NCI-H1436 (cell line): ENCODE data around the gene FAM216A.
A peak's percentile ranks its signal among the peaks of the same experiment; 100 is the strongest.
"Not testable (repeated sequence)": the region's sequence is repeated elsewhere in the genome, so short reads cannot be mapped to it uniquely, and the experiment has no call there.

ENCODE experiments used
- DNase-seq: peaks from one replicate; lab custom pipeline; 2025; lab: John Stamatoyannopoulos, UW

The FAM216A gene, protein sequence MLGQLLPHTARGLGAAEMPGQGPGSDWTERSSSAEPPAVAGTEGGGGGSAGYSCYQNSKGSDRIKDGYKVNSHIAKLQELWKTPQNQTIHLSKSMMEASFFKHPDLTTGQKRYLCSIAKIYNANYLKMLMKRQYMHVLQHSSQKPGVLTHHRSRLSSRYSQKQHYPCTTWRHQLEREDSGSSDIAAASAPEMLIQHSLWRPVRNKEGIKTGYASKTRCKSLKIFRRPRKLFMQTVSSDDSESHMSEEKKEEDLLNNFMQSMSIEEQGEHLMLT

DNA sequence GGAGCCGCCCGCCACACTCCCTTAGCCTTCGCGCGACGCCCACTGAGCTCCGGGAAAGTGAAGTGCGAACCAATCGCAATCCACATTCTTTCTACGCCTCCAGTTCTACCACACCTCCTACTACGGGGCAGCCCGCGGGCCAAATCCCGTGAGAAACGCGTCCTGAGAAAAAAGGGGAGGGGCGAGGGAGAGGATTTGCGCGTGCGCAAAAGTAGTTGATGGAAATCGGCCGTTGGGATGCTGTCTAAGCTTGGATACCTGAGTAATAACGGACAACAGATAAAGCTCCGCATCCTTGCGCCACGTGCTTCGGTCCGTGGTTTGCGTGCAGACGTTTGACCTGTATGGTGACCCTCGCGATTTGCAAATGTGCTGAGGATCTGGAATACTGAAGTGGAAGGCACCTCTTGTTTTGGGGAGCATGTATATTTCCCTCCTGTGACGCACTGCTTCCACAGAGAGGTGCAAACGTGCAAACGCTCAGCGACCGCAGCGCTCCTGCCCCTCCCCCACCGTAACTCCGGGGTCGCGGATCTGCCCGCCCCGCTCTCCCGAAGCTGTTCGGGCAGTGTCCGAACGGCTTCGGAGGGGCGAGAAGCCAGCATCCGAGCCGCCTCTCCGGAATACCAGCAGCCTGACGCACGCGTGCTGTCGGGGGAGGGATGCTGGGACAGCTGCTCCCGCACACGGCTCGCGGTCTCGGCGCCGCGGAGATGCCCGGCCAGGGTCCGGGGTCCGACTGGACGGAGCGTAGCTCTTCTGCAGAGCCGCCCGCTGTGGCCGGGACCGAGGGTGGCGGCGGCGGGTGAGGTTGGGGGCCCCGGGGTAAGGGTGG is at the start of gene FAM216A, which contains the start of gene GPN3:
FAM216A (plus strand) TSS at position 632 of the 835 bp plus-strand sequence; CDS start at position 663, 31 bp downstream.
GPN3 (minus strand) TSS at position 44 of the 835 bp plus-strand sequence. CDS start 54 bp downstream, outside the sequence.
- DNase-seq = peak; percentile 98

DNA sequence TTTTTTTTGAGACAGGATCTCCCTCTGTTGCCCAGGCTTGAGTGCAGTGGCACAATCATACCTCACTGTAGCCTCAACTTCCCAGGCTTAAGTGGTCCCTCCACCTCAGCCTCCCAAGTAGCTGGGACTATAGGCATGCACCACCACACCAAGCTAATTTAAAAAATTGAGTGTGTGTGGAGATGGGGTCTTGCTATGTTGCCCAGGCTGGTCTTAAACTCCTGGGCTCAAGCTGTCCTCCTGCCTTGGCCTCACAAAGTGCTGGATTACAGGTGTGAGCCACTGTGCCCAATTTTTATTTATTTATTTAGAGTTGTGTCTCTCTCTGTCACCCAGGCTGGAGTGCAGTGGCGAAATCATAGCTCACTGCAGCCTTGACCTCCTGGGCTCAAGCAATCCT is 48.0 kb upstream of the FAM216A start:
- DNase-seq = not testable (repeated sequence)

DNA sequence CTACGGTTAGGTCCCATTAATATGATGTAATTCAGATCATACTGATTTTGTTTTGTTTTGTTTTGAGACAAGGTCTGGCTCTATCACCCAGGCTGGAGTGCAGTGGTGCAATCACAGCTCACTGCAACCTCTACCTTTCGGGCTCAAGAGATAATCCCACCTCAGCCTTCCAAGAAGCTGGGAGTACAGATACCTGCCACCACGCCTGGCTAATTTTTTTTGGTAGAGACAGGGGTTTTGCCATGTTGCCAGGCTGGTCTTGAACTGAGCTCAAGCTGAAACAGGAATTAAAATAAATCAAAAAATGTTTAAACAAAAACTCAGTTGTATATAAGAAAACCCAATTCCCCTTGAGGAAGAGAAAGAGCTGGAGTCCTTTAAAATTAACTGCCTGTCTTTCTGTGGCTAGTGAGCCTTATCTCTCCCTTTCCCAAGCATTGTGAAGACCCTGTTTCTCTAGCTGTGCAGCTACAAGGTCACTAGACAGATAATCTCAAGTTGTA is 47.4 kb upstream of the FAM216A start:
- no peak for DNase-seq

DNA sequence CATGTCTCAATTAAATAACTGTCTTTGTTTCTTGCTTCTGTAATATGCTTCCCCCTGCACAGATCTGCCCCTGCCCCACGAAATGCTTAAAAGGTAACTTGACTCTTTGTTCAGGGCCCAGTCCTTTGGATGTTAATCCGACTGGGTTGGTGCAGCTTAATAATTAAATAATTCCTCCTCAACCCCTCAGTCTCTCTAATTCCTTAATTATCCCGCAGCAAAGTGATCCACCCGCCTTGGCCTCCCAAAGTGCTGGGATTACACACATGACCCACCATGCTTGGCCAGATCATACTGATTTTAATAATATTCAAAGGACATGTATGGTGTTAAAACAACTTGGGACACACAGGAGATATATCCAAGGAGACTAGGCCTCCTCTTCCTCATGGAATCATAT is 46.9 kb upstream of the FAM216A start:
- no peak for DNase-seq

DNA sequence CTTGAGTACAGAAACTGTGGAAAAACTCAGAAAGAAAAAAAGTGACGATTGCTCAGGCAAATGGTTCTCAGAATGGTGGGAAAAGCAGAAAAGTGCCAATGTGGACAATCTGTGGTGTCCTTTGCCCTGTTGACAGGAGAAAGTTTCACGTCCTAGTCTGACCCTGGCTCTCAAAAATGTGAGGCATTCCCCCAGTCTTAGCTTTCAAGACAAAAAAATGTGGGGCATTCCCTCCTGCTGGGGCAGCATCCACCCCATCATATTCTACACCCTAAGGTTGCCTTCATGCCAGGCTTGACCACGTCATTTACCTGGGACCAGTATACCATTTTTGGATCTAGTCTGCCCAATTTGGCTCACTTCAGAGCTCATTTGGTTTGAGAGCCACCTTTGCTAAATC is 44.4 kb upstream of the FAM216A start:
- no peak for DNase-seq

DNA sequence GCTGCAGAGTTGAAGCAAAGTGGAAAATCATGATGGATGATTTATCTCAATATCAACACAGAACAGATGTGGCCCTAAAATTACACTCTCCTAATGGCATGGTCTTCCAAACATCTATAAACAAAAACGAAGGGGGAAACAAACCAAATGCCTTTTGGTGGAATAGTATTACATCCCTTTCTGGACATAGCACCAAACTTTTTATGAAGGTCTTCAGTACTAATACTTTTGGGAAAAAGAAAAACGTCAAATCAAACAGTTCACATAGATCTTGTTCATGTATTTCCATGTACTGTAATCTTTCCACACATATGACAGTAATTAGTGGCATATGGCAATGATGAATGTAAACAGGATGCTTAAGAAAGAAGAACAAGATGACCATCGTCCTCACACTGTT is 42.2 kb upstream of the FAM216A start:
- DNase-seq = no peak

DNA sequence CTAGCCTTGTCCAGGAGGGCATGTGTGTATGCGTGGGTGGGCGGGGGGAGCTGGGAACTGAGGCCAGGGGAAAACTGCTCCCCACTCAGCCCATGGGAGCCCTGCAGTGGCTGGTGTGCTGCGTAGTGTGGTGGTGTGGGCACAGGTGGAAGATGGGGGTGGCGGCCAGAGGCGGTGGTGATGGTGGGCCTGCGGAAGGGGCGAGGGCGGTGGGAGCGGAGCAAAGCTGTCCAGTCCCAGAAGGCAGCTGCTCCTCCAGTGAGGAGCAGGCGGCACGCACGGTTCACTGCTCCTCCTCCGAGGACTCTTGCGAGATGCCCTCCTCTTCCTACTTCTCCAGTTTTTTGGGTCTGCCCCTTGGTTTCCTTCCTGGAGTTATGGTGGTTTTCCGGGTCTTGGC is 39.0 kb upstream of the FAM216A start:
- not testable (repeated sequence) for DNase-seq

DNA sequence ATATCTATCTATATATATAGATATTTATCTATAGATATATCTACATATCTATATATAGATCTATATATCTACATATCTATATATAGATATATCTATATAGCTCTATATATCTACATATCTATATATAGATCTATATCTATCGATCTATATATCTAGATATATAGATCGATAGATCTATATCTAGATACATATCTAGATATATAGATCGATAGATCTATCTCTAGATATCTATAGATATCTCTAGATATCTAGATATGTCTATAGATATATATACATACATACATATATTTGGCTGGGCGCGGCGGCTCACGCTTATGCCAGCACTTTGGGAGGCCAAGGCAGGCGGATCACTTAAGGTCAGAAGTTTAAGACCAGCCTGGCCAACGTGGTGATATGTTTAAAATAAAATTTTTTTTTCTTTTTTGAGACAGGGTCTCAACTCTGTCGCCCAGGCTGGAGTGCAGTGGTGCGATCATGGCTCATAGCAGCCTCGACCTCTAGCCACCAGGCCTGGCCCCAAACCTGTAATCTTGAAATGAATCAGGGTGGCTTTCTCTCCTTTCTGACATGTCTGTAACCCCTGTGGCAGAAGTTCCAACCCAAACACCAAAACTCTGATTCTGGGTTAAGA is 36.6 kb upstream of the FAM216A start:
- no peak for DNase-seq

DNA sequence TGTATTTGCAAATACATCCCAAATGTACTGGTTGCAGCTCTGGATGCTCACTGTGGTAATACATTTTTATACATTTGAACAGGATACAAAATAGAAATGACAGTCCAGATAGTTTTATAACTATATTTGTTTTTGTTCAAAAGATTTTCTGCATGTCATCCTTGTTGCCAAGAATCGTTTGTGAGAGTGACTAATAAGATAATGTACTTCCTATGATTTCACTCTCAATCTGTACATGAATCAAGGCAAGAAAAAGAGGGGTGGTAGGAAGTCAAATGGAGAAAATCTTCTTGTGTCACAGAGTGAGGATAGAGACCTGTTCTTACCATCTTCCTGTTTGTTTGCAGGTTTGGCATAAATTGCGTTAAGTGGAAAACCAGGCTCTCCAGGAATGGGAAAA is 32.4 kb upstream of the FAM216A start:
- no peak for DNase-seq

DNA sequence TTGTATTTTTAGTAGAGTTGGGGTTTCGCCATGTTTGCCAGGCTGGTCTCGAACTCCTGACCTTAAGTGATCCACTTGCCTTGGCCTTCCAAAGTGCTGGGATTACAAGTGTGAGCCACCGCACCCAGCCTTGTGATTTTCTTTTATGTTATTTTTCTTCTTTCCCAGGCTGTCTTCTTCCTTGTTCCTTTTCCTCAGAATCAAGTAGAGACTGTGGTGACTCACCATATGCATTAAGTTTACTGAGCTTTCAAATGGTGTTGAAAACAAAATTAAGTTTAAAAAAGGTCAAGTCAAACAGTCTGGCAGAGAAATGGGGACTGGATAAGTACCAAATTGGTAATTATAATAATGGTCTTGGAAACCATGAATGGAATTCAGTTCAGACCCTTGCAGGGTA is 24.2 kb upstream of the FAM216A start:
- DNase-seq = no peak

DNA sequence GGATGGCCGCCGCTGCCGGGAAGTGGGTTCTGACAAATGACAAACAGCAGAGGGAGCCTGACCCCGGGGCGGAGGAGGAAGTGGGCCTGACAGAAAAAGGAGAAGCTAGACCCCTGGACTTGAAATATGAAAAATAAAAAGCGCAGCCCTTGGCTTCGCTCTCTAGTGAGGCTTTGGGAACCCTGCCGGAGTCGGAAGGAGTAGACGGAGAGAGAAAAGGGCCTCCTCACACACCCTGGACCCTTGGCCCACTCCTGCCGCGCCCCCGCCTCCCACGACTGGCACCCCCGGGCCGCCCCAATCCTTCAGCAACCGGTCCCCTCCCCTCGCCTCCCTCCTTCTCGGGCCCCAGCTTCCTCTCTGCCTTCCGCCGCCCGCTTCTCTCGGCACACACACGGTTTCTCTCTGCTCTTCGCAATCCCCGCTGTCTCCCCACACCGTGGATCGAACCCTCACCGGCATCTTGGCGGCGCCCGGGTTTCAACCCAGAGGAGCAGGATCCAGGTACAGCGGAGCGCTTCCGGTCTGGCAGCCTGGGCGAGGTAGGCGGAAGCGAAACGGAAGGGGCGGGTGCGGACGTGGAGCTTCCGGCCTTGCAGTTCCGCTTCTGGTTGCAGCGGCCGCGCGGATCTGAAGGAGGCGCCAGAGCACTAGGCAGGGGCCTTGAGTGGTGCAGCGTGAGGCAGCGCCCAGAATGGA is 18.7 kb upstream of the FAM216A start, which contains the start of gene ARPC3:
ARPC3 (minus strand) TSS at position 539 of the 699 bp plus-strand sequence; CDS start at position 462, 77 bp downstream.
- DNase-seq = peak; percentile 92

DNA sequence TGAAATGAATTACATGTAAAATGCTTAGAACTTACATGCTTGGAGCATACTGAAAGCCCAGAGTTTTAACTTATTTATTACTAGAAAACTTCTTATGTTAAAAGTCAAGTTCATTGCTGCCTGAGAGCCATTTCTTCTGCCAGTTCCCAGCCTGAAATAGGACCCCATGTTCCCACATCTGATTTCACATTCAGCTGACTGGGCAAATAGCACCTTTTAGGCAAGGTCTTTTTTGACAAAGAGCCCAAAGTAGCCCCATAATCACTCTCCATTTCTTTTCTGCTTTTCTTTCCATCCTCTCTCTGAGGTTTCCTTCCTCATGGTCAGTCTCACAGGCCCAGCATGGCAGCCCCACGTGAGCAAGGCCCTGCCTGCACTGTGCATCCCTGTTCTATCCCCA is 17.4 kb upstream of the FAM216A start:
- no peak for DNase-seq

DNA sequence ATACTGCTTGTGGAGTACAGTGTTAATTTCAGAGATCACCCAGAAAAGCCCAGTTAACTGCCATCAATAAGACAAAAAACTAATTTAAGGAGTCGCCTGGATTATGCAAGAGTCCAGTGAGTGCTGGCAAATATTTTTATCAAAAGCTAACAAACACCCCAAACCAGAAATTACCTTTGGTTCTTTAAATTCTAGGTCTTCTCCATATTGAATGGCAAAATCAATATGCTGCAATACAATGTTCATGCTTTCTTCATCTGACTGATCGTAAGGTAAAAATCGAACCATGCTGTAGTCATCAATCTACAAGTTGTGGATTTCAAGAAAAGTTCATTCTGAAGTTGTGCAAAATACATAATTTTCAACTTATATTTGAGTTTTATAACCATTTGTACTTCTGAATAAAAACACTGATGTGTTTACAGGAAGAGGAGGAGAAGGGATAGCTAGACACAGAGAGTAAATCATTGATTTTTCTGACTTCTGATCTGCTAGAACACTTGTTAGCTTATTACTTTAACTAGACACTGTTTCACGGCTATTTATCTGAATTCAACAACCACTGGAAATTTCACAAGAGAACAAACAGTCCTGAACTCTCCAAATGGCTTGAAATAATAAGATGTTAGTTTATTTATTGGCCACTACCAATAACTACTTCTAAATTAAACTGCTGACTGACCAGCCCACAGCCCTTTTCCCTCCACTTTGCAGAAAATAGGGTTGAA is 14.9 kb upstream of the FAM216A start:
- no peak for DNase-seq

DNA sequence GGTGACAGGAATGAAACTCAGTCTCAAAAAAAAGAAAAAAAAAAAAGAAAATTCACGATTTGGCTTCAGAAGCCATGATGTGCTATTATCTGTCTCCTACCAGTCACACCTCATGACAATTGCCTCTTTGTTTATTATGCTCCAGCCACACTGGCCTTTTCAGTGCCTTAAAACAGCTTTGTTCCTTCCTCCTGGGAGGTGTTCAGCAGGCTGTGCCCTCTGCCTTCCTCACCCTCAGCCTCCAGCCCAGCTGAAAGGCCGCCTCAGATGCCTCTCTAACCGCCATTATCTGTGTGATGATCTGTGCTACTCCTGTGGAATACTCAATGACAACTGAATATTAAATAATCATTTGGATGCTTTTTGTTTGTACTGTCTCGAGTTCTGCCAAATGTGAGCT is 9.9 kb upstream of the FAM216A start:
- DNase-seq = no peak

DNA sequence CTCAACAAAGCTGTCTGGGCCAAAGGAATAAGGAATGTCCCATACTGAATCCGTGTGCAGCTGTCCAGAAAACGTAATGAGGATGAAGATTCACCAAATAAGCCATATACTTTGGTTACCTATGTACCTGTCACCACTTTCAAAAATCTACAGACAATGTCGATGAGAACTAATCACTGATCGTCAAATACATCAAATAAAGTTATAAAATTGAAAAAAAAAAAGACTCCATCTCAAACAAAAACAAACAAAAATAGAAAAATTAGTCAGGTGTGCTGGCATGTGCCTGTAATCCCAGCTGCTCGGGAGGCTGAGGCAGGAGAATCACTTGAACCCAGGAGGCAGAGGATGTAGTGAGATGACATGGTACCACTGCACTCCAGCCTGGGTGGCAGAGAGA is 7.5 kb upstream of the FAM216A start:
- not testable (repeated sequence) for DNase-seq

DNA sequence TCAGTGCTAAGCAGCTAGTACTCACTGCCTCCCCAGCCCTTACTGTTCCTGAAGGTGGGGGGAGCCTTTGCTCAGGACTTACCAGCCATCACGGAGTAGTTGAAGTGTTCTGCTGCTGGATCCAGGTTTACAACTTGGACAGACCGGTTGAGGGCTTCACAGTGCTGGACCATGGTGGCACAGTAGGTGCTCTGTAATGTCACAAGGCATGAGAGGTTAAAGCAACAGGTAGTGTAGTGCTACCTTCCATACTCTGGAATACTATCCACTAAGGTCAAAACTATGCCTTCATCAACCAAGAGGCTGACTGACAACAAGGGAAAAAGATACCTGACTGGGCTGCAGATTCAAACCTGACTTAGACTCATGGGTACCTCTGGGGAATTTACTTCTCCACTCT is 3.6 kb upstream of the FAM216A start:
- DNase-seq = no peak

DNA sequence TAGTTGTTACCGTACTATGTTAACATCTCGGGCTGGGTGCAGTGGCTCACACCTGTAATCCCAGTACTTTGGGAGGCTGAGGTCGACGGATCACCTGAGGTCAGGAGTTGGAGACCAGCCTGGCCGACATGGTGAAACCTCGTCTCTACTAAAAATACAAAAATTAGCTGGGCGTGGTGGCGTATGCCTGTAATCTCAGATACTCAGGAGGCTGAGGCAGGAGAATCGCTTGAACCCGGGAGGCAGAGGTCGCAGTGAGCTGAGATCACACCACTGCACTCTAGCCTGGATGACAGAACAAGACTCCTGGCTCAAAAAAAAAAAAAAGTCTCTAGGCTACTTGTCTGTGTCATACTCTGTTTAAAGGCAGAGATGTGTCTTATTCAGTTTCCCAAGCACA is 2.9 kb upstream of the FAM216A start:
- DNase-seq = not testable (repeated sequence)

DNA sequence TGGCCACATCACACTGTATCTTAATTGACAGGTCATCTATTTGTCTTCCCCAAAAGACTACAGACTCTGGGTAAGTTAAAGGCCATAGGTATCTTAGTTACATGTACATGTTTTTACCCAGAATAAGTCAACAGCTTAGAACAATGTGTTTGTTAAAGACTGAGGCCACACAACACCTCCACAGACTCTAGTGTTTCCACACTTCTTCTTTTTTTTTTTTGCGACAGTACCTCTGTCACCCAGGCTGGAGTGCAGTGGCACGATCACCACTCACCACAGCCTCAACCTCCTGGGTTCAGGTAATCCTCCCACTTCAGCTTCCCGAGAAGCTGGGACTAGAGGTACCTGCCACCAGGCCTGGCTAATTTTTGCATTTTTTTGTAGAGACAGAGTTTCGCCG is 1.9 kb upstream of the FAM216A start:
- no peak for DNase-seq

DNA sequence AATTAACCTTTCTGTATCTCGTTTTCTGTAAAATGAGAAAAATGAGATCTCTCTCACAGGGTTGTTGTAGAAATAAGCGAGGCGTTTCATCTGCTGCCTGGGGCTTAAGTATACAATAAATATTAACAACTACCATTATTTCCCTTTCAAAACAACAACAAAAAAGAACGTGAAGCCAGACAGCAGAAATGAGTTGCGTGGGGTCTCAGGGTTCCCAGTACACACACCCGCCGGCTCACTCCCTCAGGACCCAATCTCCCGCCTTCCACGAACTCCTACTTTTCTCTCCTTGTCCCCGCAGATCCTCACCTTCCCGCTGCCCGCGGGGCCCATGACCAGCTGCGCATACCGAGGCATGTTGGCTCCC is 815 bp upstream of the FAM216A start:
- no peak for DNase-seq

DNA sequence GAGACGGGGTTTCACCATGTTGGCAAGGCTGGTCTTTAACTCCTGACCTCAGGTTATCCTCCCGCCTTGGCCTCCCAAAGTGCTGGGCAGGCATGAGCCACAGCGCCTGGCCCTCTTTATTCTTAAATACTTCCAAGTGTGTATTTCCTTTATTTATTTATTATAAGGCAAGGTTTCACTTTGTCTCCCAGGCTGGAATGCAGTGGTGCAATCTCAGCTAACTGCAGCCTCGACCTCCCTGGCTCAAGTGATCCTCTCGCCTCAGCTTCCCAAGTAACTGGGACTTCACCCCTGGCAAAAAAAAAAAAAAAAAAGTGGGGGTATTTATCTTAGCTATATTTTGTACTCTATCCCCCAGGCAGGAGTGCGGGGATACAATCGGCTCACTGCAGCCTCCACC is 6.8 kb downstream of the FAM216A start:
- no peak for DNase-seq

DNA sequence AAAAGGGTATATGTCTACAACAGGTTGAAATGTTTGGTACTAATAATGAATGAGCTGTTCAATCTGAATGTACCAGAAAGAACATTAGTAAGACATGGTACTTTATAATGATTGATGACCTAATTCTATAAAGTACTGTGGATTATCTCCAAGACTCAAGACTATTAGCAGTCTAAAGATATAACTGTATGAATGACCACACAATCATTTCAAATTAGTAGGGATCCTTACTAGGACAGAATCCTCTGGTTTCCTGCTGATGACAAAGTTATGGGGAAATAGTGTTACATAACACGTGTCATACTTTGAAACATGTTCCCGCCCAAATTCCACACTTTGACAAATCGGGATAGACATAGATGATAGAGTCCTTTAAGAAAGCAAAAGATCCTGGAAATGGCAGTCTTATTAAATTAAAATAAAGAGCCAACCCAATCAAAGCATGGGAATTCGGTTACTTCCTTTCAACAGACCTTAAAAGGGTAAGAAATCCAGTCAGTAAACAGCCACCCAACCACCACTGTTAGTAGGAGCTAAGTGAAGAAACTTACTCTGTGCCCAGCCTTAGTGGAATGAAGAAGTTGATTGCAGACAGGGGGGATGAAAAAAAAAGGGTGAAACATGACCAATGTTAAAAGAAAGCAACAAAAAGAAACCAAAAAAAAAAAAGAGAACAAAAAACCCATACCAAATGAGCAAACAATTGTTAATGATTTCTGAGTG is 30.5 kb downstream of the FAM216A start:
- DNase-seq = no peak
